GDM1 (cell line): ENCODE results near the gene SPTSSA.
"Not testable (repeated sequence)": the region's sequence is repeated elsewhere in the genome, so short reads cannot be mapped to it uniquely, and the experiment has no call there.

Source experiments
- DNase-seq: peaks from one replicate; lab custom pipeline; 2025; lab: John Stamatoyannopoulos, UW

SPTSSA gene, protein sequence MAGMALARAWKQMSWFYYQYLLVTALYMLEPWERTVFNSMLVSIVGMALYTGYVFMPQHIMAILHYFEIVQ

DNA sequence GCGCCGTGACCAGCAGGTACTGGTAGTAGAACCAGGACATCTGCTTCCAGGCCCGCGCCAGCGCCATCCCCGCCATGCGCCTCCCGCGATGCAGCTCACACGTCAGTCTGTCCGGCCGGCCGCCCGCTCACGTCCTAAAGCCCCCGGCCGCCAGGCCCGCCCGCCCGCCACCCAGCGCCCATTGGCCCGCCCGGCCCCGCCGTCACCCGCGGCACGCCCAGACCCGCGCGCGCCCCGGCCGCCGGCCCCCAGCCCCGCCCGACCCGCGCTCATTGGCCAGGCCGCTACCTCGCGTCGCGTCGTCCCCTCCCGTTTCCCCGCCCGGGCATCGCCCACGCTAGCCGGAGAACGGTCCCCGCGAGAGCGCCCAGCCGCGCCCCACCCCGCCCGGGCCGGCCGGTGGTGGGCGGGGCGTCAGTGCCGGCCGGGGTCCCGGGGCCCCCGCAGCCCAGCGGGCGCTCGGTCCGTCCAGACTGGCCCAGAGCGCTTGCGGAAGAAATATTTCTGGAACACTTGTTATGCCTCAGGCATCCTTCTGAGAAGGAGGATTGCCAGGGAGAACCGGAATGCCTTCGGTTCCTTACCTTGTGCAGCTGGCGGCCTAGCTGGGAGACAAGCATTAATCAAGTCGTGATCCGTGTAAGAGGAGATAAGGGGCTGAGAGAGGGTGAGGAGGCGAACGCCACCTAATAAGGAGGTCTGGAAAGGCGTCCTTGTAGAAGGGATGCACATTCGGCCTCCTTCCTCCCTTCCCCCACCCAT is at the start of gene SPTSSA:
TSS of gene SPTSSA (minus strand) at position 109 of the 762 bp plus-strand sequence. CDS start at position 76, 33 bp downstream.
- peak; percentile 86 for DNase-seq

DNA sequence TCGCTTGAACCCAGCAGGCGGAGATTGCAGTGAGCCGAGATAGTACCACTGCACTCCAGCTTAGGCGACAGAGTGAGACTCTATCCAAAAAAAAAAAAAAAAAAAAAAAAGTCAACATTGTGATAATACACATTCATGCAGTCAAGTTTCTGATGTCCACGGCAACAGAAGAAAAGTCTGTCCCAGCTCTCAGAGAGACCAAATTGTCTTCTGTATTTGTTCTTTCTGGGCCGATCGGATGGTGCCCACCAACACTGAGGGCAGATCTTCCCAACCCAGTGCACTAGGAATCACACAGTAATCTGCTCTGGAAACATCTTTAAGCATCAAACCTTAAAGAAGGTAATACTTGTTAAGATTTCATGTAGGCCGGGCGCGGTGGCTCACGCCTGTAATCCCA is 45.8 kb upstream of the SPTSSA start:
- DNase-seq, result no peak

DNA sequence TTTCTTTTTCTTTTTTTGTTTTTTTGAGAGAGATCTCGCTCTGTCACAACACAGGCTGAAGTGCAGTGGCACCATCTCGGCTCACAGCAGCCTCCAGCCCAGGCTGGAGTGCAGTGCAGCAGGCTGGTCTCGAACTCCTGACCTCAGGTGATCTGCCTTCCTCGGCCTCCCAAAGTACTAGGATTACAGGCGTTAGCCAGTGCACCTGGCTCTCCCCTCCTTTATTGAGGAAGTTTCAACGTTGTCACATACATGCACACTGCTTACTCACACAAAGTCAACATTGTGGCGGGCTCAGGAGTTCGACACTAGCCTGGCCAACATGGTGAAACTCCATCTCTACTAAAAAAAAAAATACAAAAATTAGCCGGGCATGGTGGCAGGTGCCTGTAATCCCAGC is 45.4 kb upstream of the SPTSSA start:
- no peak for DNase-seq

DNA sequence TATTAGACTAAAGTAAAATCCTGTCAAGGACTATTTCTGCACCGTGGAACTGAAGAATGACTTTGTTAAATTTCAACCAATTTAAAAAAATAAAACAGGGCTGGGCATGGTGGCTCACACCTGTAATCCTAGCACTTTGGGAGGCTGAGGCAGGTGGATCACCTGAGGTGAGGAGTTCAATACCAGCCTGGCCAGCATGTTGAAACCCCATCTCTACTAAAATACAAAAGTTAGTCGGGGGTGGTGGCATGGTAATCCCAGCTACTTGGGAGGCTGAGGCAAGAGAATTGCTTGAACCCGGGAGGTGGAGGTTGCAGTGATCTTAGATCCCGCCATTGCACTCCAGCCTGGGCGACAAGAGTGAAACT is 43.1 kb upstream of the SPTSSA start:
- not testable (repeated sequence) for DNase-seq

DNA sequence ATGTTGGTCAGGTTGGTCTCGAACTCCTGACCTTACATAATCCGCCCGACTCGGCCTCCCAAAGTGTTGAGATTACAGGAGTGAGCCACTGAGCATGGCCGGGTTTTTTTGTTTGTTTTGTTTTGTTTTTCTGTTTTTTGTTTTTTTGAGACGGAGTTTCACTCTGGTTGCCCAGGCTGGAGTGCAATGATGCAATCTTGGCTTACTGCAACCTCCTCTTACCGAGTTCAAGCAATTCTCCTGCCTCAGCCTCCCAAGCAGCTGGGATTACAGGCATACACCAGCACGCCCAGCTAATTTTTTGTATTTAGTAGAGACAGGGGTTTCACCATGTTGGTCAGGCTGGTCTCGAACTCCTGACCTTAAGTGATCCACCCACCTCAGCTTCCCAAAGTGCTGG is 42.0 kb upstream of the SPTSSA start:
- not testable (repeated sequence) for DNase-seq

DNA sequence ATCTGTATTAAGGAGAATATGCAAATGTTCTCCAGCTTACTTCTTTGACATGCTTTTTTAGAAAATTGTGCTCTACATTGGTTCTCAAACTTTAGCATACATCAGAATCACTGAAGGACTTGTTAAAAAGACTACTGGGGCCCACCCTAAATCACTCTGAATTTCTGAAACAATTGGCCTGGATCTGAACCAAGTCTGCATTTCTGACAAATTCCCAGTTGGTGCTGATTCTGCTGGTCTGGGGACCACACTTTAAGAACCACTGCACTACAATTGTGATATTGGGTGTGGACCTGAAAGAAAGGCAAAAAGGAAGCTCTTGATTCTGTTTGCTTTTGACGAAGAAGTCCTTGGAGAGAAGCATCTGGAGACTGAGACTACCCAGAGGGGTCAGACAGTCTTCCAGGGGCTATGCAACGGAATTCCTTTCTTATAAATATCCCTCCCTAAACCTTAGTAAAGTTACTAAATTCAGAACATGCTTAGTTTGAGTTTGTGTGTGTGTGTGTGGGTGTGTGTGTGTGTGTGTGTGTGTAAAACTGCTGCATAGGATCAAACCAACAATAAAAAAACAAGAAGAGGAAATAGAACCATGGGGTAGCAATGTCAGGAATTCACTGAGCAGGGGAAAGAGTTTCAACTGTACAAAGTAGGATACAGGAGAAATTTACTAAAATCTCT is 40.6 kb upstream of the SPTSSA start:
- no peak for DNase-seq

DNA sequence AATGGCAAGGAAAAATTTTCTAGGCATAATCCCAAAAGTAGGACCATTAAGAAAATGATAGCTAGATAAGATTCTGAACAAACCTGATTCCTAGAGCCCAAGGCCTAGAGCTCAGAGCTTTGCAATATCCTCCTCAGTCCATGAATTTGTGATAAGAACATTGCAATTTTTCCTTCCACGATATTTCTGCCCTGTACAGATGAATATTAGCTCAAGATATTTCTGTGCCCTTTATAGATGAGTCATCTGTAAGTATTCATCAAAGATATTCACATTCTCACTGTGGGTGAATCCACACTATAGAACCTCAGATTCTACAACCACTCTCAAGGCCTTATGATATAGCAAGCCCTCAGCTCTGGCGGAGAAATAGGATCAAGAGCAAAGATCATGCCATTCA is 40.0 kb upstream of the SPTSSA start:
- DNase-seq, result no peak

DNA sequence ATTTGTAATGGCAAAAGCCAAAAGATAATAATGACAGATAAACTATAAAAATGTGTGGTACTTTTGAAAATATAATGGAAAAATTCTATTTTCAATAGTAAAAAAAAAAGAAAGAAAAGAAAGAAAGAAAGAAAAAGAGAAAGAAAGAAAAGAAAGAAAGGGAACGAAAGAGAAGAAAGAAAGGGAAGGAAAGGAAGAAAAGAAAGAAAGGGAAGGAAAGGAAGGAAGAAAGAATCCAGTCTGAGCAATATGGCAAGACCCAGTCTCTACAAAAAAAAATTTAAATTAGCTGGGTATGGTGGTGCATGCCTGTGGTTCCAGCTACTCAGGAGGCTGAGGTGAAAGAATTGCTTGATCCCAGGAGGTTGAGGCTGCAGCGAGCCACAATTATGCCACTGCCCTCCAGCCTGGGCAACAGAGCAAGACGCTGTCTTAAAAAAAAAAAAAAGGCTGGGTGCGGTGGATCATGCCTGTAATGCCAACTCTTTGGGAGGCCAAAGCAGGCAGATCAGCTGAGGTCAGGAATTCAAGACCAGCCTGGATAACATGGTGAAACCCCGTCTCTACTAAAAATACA is 39.1 kb upstream of the SPTSSA start:
- no peak for DNase-seq

DNA sequence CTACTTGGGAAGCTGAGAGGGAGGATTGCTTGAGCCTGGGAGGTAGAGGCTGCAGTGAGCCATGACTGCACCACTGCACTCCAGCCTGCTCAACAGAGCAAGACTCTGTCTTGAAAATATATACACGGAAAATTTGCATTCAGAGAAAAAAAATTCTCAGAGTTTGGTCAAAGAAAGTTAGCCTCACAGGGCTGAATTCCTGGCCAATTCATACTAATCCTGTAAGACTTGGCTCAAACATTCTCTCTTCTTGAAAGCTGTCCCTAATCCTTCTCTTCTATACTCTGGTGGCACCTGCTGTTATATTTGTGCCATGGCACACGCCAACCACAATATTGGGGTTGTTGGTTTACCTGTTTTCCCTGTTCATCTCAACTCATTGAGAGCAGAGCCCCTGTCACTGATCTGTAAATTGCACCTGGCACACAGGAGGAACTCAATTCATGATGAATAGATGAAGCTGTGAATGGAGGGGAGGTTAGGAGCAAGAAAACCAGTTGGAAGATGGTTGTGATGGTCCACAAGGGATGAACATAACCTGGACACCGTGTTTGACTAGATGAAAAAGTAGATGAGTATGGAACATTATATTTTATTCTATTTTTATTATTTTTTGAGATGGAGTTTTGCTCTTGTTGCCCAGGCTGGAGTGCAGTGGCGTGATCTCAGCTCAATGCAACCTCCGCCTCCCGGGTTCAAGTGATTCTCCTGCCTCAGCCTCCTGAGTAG is 36.8 kb upstream of the SPTSSA start:
- no peak for DNase-seq

DNA sequence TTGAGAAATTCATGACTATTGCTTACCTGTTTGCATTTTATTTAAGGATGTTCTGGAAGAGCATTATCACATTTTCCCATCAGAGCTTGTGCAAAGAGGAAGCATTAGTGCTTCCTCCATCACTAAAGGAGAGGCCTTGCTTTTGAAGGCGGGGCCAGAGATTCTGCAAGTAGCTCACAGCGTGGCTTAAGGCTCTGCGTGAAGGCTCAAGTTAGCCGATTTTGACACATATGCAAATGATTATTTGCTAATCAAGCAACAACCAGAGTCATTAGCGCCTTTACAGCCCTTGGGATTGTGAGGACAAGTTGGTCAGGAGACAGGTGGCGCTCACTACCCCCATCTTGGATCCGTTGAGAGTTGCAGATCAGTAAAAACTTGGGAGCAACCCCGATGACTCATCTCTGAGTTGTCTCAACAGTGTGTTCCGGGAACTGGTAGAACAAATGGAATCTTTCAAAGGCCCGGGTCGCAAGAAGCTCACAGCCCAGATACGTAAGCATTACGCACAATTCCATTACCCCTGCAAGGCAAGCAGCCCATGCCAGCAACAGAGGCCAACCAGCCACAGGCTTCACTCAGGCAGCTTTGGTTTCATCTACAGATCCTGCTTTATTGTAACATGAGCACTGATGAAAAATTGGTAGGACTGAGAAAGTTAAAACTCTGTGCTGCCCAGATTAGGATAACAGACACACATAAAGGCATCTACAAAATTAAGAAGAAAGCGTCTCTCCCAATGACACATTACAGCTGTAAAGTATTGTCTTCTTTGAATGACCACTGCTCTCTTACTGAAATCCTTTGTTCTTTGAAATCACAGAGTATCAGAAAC is 34.9 kb upstream of the SPTSSA start:
- DNase-seq, result no peak

DNA sequence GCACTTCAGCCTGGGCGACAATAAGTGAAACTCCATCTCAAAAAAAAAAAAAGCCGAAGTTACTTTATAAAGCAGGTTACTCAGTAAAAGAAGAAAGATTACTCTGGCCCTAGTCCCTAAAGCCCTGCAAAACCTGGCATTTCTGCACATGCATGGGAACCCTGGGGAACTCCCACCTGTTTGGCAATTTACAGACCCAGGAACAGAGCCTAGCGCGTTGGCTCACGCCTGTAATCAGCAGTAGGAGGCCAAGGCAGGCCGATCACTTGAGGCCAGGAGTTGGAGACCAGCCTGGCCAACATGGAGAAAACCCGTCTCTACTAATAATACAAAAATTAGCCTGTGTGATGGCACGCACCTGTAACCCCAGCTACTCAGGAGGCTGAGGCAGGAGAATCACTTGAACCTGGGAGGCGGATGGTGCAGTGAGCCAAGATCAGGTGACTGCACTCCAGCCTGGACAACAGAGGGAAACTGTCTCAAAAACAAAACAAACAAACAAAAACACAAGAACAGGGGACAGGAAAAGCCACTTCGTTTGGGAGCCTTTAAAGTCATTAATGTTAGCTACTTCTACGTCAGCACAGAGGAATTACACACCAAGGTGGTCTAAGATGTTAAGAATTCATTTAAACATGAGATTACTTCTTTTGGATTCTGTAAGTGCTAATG is 34.1 kb upstream of the SPTSSA start:
- no peak for DNase-seq

DNA sequence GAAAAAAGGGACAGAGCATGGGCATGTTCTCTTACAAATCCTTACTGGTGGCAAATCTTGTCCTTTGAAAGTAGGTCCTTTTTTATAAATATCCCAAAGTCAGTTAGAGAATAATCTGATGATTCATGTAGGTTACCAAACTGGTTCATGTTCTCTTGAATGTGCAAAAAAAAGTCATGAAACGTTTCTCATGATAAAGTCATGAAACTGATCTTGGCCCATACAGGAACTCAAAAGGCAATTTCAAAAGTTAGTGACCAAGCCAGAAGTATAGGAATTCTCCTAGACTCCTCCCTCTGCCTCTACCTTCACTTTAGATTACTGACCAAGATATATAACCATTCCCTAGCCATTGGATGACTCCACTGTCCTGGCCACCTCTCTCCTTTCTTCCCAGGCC is 27.3 kb upstream of the SPTSSA start:
- no peak for DNase-seq

DNA sequence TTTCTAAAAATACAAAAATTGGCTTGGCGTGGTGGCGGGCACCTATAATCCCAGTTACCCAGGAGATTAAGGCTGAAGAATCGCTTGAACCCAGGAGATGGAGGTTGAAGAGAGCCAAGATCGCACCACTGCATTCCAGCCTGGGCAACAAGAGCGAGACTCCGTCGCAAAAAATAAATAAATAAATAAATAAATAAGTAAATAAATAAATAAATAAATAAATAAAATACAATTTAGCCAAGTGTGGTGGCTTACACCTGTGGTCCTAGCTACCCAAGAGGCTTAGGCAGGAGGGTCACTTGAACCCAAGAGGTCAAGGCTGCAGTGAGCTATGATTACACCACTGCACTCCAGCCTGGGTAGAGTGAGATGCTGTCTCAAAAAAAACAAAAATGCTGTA is 26.5 kb upstream of the SPTSSA start:
- no peak for DNase-seq

DNA sequence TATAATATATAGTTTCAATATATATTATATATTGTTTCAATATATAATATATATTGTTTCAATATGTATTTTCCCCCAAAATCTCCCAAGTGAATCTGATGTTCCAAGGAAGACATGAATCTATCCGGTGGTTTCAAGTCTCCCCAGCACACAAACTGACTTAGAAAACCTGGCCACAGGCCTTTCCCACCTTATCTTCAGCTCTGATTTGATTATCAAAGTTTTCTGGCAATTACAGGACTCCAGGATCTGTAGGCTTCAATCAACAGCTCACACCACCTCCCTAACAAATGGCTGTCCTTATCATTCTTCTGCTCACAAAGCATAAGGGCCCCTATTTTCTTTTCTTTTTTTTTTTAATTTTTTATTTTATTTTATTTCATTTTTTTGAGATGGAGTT is 22.7 kb upstream of the SPTSSA start:
- no peak for DNase-seq

DNA sequence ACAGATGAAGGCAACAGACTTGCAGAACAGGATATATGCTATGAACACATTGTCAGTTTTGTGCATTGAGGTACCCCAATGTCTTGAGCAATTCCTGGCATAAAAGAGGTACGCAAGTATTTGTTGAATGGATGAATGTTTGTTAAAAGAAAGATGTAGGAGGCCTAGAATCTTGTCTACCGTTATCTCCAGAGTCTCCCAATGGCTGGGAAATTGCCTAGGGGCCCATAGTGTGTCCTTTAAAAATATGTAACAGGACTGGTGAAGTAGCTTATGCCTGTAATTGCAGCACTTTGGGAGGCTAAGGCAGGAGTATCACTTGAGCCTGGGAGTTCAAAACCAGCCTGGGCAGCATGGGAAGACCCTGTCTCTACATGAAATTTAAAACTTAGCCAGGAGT is 20.4 kb upstream of the SPTSSA start:
- DNase-seq, result no peak

DNA sequence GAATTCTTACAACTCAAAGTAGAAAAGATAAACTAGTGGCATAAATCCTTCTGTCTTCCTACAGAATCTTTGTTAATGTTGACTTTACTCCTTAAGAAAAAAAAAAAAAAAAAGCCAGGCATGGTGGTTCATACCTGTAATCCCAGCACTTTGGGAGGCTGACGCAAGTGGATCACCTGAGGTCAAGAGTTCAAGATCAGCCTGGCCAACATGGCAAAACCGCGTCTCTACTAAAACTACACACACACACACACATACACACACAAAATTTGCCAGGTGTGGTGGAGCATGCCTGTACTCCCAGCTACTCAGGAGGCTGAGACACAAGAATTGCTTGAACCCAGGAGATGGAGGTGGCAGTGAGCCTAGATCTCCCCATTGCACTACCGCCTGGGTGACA is 17.7 kb upstream of the SPTSSA start:
- no peak for DNase-seq

DNA sequence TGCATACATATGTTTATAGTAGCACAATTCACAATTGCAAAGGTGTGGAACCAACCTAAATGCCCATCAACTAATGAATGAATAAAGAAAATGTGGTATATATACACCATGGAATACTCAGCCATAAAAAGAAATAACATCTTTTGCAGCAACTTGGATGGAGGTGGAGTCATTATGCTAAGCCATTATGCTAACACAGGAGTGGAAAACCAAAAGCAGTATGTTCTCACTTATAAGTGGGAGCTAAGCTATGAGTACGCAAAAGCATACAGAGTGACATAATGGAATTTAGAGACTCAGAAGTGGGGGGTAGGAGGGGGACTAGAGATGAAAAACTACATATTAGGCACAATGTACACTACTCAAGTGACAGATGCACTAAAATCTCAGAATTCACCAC is 16.2 kb upstream of the SPTSSA start:
- DNase-seq, result no peak

DNA sequence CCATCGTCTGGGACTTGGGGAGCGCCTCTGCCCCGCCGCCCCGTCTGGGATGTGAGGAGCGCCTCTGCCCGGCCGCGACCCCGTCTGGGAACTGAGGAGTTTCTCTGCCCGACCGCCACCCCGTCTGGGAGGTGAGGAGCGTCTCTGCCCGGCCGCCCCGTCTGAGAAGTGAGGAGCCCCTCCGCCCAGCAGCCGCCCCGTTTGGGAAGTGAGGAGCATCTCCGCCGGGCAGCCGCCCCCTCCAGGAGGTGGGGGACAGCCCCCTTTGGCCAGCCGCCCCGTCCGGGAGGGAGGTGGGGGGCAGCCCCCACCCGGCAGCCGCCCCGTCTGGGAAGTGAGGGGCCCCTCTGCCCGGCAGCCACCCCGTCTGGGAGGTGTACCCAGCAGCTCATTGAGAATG is 14.0 kb upstream of the SPTSSA start:
- not testable (repeated sequence) for DNase-seq

DNA sequence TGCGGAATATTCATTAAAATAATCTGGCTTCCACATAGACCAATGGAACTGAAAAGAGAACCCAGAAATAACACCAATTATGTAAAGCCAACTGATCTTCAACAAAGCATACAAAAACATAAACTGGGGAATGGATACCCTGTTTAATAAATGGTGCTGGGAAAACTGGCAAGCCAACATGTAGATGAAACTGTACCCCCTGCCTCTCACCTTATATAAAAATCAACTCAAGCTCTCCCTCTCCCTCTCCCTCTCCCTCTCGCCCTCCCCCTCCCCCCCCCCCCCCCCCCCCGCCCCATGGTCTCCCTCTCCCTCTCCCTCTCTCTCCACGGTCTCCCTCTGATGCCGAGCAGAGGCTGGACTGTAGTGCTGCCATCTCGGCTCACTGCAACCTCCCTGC is 13.1 kb upstream of the SPTSSA start:
- DNase-seq, result no peak

DNA sequence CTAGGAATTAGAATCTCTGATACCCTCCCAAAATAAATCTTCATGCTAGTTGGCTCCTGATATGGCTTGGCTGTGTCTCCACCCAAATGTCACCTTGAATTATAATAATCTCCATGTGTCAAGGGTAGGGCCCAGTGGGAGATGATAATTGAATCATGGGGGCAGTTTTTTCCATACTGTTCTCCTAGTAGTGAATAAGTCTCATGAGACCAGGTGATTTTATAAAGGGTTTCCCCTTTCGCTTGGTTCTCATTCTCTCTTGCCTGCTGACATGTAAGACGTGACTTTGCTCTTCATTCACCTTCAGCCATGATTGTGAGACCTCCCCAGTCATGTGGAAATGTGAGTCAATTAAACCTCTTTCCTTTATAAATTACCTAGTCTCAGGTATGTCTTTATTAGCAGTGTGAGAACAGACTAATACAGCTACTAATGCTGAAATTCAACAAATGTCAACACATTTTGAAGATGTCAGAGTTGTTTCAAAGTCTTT is 12.2 kb upstream of the SPTSSA start:
- no peak for DNase-seq

DNA sequence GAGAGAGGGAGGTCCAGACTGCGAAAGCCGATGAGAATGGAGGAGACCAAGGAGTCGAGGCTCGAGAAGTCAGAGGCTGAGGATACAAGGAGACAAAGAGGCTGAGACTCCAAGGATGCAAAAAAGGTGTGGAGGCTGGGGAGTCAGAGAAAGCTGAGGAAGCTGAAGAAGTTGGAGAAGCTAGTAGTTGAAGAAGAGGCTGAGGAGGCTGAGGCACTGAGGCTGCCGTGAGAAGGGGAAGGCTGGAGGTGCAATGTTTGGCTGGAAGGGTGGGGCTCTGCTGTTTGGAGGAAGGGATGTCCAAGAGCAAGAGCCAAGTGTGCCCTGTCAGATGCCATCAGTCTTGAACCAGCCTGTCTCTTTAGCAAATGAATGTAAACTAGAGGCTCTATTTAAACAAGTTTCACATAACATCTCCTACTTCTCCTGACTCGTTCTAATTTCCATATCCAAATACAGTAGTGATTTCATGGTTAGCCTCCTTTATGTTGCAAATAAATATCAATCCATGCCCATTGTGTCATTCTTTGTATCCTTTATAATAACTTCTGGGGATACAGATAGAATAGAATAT is 10.8 kb upstream of the SPTSSA start:
- no peak for DNase-seq
